ENCODE results near the gene MADD.
A peak's percentile ranks its signal among the peaks of the same experiment; 100 is the strongest.

MADD gene

DNA sequence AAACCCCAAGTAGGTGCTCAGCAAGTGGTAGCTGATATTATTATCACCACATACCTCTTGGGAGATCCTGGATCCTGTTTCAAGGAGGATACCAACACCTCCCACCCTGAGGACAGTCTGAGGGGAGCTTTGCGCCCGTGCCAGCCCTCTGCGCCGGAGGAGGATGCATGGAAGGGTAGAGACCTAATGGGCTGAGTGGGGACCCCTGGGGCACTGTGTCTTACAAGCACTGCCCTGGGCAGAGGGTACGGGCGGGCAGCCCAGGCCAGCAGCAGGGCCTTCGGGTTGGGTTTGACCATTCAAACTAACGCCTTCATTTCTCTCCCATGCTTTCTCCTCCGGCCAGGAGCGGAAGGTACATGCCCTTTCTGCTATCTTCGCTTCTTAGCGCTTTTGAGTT, 56.3 kb downstream of the MADD start:
- TF ChIP-seq, protein P1, sequence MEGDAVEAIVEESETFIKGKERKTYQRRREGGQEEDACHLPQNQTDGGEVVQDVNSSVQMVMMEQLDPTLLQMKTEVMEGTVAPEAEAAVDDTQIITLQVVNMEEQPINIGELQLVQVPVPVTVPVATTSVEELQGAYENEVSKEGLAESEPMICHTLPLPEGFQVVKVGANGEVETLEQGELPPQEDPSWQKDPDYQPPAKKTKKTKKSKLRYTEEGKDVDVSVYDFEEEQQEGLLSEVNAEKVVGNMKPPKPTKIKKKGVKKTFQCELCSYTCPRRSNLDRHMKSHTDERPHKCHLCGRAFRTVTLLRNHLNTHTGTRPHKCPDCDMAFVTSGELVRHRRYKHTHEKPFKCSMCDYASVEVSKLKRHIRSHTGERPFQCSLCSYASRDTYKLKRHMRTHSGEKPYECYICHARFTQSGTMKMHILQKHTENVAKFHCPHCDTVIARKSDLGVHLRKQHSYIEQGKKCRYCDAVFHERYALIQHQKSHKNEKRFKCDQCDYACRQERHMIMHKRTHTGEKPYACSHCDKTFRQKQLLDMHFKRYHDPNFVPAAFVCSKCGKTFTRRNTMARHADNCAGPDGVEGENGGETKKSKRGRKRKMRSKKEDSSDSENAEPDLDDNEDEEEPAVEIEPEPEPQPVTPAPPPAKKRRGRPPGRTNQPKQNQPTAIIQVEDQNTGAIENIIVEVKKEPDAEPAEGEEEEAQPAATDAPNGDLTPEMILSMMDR (IDR thresholded peaks at IDR 0.05; ENCODE audit: insufficient read depth, low read depth, low read length, missing control alignments), result no peak
- no peak overlapping the region for H3K4me3 ChIP-seq (ENCODE audit: low read depth, low read length)
- no peak for DNase-seq (ENCODE audit: low read depth)

DNA sequence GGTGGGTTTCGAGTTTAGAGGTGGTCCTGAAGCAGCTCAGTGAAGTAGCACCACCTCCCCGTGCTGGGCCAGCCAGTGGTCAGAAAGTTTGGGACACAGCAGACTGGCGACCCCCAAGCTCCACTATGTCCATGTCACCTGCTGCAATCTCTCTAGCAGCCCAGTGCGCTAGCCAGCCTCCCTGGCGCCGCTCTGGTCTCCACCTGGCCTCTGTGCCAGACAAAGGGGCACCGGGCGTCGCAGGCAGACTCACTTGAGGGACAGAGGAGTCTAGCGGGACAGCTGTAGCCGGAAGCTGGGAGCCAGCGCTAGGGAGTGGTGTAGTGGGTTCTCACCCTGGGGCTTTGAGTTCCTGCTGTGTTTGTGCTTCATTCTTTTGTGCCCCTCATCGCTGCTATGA, 57.1 kb downstream of the MADD start:
- no peak overlapping the region for H3K4me3 ChIP-seq (ENCODE audit: low read depth, low read length)
- DNase-seq (ENCODE audit: low read depth), result no peak
- TF ChIP-seq, protein P1 (IDR thresholded peaks at IDR 0.05; ENCODE audit: insufficient read depth, low read depth, low read length, missing control alignments), result no peak

GRCh38 chr11:47327949-47328348, 58.0 kb downstream of the MADD start:
- H3K4me3 ChIP-seq (ENCODE audit: low read depth, low read length), result no peak overlapping the region
- no peak for DNase-seq (ENCODE audit: low read depth)
- TF ChIP-seq, protein P1 (IDR thresholded peaks at IDR 0.05; ENCODE audit: insufficient read depth, low read depth, low read length, missing control alignments), result no peak

DNA sequence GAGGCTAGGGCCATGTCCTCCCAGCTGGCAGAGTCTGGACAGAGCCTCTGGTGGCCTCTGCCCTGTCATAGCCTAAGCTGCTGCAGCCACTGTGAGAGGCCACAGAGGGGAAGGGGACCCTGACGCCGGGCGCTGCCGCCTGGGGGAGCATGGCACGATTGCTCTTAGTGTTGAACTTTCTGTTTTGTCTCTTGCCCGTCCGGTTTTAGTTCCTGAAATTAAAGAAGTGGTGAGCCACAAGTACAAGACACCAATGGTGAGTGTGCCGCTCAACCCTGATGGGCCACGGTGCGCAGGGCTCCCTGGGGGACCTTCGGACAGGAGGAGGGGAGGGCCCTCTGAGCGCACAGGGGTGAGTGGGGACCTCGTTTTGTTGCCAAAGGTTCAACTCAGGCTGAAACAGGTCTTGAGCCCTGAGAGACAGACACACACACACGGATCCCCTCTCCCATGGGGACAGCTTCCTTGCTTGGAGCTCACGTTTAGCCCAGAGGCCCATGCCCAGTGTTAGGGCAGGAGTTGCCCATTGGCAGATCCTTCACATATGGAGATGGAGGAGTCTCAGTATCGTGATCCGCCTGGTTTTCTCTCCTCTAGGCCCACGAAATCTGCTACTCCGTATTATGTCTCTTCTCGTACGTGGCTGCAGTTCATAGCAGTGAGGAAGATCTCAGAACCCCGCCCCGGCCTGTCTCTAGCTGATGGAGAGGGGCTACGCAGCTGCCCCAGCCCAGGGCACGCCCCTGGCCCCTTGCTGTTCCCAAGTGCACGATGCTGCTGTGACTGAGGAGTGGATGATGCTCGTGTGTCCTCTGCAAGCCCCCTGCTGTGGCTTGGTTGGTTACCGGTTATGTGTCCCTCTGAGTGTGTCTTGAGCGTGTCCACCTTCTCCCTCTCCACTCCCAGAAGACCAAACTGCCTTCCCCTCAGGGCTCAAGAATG, 58.8 kb downstream of the MADD start:
- TF ChIP-seq, protein P1 (IDR thresholded peaks at IDR 0.05; ENCODE audit: insufficient read depth, low read depth, low read length, missing control alignments), result peak; percentile 5
- DNase-seq (ENCODE audit: low read depth), result peak; percentile 72
- no peak overlapping the region for H3K4me3 ChIP-seq (ENCODE audit: low read depth, low read length)

- TF ChIP-seq, protein P1 (IDR thresholded peaks at IDR 0.05; ENCODE audit: insufficient read depth, low read depth, low read length, missing control alignments), result no peak
- DNase-seq (ENCODE audit: low read depth), result no peak
- H3K4me3 ChIP-seq (ENCODE audit: low read depth, low read length), result no peak overlapping the region
Measured at GRCh38 chr11:47329431-47329986, 59.6 kb downstream of the MADD start.

- H3K4me3 ChIP-seq (ENCODE audit: low read depth, low read length), result no peak overlapping the region
- TF ChIP-seq, protein P1 (IDR thresholded peaks at IDR 0.05; ENCODE audit: insufficient read depth, low read depth, low read length, missing control alignments), result no peak
- no peak for DNase-seq (ENCODE audit: low read depth)
Measured at GRCh38 chr11:47329987-47330931, 60.3 kb downstream of the MADD start.
